Effector memory CD4-positive, alpha-beta T cell (primary cell): Measurements from ENCODE around the gene LAPTM5.
A peak's percentile ranks its signal among the peaks of the same experiment; 100 is the strongest.

ENCODE experiments used
- DNase-seq, 3 donors: peaks; one replicate each; pipeline ENCODE4 v3.0.0-alpha.2; 2020
- H3K27ac ChIP-seq: 2 replicates; pipeline ENCODE4 v1.7.0; 2013; ENCODE audit warnings: mild to moderate bottlenecking, low read length, moderate library complexity; ENCODE audit not compliant: insufficient read depth, poor library complexity, severe bottlenecking
- H3K27me3 ChIP-seq: replicated peaks from 2 replicates; pipeline ENCODE4 v1.7.0; 2013; ENCODE audit warnings: mild to moderate bottlenecking, low read length; ENCODE audit not compliant: insufficient read depth, control insufficient read depth, poor library complexity, severe bottlenecking
- H3K36me3 ChIP-seq: 2 replicates; pipeline ENCODE4 v1.7.0; 2013; ENCODE audit warnings: mild to moderate bottlenecking, low read length, moderate library complexity; ENCODE audit not compliant: control insufficient read depth, insufficient read depth
- H3K4me1 ChIP-seq: 2 replicates; pipeline ENCODE4 v1.7.0; 2013; ENCODE audit warnings: low read length, mild to moderate bottlenecking; ENCODE audit not compliant: control insufficient read depth, insufficient read depth, poor library complexity, severe bottlenecking
- H3K4me3 ChIP-seq: 2 replicates; pipeline ENCODE4 v1.7.0; 2013; ENCODE audit warnings: low read length, low read depth, mild to moderate bottlenecking; ENCODE audit not compliant: insufficient read depth, poor library complexity, severe bottlenecking
- H3K9me3 ChIP-seq: 2 replicates; pipeline ENCODE4 v1.7.0; 2013; ENCODE audit warnings: mild to moderate bottlenecking, low read length, moderate library complexity; ENCODE audit not compliant: control insufficient read depth

The LAPTM5 gene

GRCh38 chr1:30762152-30762929, 4.8 kb upstream of the LAPTM5 start:
- H3K27me3 ChIP-seq, result no peaks in the 10 kb centered on the region
- H3K4me1 ChIP-seq, result peaks cover 60% of the 10 kb centered on the region
- no peak for DNase-seq
- H3K4me3 ChIP-seq, result no peak overlapping the region
- H3K36me3 ChIP-seq, result no peaks in the 10 kb centered on the region
- no peaks in the 10 kb centered on the region for H3K9me3 ChIP-seq
- H3K27ac ChIP-seq, result no peak overlapping the region

- Histone ChIP-seq H3K4me3 (no peak overlapping the region), H3K27me3 (no peaks in the 10 kb centered on the region), H3K36me3 (no peaks in the 10 kb centered on the region), H3K9me3 (no peaks in the 10 kb centered on the region), H3K4me1 (peaks cover 60% of the 10 kb centered on the region), H3K27ac (peak overlapping the region; percentile 66)
- no peak for DNase-seq
These were observed 4.0 kb upstream of the LAPTM5 start for GRCh38 chr1:30761381-30762151.

GRCh38 chr1:30760596-30761324, 3.2 kb upstream of the LAPTM5 start:
- Histone ChIP-seq H3K27me3 (no peaks in the 10 kb centered on the region), H3K9me3 (no peaks in the 10 kb centered on the region), H3K27ac (peak overlapping the region; percentile 66), H3K36me3 (no peaks in the 10 kb centered on the region), H3K4me3 (peak overlapping the region; percentile 42), H3K4me1 (peaks cover 55% of the 10 kb centered on the region)
- DNase-seq, result no peak

DNA sequence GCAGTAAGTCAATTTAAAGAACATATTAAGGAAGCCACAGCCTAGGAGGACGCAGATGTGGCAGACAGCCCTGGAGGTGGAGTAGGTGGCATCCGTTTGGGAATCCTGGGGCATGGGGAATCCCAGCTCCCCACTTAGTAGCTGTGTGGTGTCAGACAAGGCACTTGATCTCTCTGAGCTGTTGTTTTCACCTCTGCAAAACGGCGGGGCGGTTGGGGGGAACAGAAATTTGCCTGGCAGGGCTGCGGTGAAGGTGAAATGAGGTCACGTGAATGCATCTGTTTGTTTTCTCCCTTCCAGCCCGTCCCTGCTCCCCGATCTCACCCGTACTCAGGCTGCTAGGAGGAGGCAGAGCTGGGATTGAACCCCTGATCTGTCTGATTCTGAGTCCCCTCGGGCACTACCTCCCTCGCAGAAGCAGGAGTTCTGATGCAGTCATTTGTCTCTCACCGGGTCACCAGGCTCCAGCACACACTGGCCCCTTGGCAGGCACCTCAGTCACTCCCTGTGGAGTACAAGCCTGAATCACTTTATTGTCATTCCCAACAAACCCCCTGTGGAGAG, 2.2 kb upstream of the LAPTM5 start:
- DNase-seq, result peak; percentile 59 to 76 (median 74)
- Histone ChIP-seq H3K36me3 (no peaks in the 10 kb centered on the region), H3K27ac (peak overlapping the region; percentile 66), H3K9me3 (no peaks in the 10 kb centered on the region), H3K27me3 (no peaks in the 10 kb centered on the region), H3K4me1 (peaks cover 62% of the 10 kb centered on the region), H3K4me3 (peak overlapping the region; percentile 42)

GRCh38 chr1:30758785-30759380, 1.3 kb upstream of the LAPTM5 start:
- Histone ChIP-seq H3K36me3 (no peaks in the 10 kb centered on the region), H3K27me3 (no peaks in the 10 kb centered on the region), H3K4me1 (peaks cover 66% of the 10 kb centered on the region), H3K9me3 (no peaks in the 10 kb centered on the region), H3K27ac (no peak overlapping the region), H3K4me3 (no peak overlapping the region)
- no peak for DNase-seq

GRCh38 chr1:30758121-30758688, 631 bp upstream of the LAPTM5 start:
- Histone ChIP-seq H3K27me3 (no peaks in the 10 kb centered on the region), H3K36me3 (no peaks in the 10 kb centered on the region), H3K4me1 (peaks cover 67% of the 10 kb centered on the region), H3K4me3 (peak overlapping the region; percentile 87), H3K9me3 (no peaks in the 10 kb centered on the region), H3K27ac (peak overlapping the region; percentile 93)
- no peak for DNase-seq

DNA sequence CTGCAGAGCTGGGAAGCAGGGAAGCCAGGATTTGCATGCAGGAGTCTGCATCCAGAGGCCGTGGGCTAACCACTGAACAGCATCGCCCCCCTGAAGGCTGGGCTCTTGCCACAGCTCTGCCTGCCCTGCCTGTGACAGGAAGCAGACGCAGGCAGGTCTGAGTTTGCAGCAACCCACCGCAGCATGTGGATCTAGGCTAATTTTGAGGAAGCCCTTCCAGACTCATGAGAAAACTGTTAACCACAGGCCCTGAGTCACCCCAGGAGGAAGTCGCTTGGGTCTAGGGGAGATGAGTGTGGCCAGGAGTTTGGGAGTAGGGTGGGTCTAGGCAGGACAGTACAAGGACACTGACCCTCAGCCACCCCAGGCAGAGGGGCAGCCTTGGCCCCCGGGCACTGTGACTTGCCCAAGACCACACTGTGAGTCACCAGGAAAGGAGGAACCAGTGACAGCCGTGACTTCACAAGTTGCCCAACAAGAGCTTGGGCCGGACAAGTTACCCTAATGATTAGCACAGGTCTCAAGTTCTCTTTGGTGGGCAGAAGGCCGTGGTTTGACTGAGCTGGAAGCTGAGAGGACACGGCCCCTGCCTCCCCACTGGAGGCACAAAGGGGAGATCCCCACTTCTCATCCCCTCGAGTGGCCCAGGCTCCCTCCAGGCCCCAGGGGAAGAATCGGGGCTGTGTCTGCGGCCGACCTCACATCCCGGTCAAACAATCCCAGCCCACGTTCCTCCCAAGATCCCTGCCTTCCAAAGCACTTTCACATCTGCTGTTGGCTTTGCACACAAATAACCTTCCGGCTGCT, 826 bp downstream of the LAPTM5 start:
- Histone ChIP-seq H3K9me3 (no peaks in the 10 kb centered on the region), H3K4me3 (peak overlapping the region; percentile 87), H3K36me3 (peaks cover 8% of the 10 kb centered on the region), H3K27me3 (no peaks in the 10 kb centered on the region), H3K27ac (peak overlapping the region; percentile 93), H3K4me1 (peaks cover 69% of the 10 kb centered on the region)
- peak; percentile 69 to 79 (median 73) for DNase-seq

DNA sequence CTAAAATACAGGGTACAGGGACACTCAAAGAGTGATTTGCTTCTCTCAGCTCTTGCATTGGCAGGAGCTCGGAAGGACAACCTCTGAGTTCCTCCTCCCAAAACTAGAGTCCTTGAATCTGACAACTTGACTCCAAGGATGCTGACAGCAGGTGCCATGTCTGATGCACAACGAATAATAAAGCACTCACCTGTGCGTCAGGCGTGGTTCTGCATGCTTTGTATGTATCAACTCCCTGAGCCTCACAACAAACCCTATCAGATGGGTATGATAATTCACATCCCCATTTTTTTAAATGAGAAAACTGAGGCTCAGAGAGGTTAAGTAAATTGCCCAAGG, 1.4 kb downstream of the LAPTM5 start:
- DNase-seq, result no peak
- no peaks in the 10 kb centered on the region for H3K9me3 ChIP-seq
- H3K4me1 ChIP-seq, result peaks cover 69% of the 10 kb centered on the region
- peak overlapping the region; percentile 87 for H3K4me3 ChIP-seq
- no peaks in the 10 kb centered on the region for H3K27me3 ChIP-seq
- peak overlapping the region; percentile 93 for H3K27ac ChIP-seq
- H3K36me3 ChIP-seq, result peaks cover 9% of the 10 kb centered on the region

DNA sequence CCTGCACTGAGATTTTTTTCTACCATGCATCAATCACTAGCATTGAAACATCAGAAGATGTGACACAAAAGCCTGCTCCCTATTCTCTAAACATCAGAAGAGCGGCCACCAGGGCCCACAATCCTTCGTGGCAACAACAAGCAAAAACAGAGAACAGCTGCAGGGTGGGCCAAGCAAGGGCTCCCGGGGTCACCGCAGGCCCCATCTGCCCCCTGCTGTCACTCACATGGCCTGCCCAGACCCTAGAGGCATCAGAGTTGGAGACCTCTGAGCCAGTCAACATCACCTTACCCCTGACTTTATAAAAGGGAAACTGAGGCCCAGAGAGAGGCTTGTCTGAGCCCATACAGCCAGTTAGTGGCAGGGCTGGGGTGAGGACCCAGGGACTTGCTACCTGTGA, 1.8 kb downstream of the LAPTM5 start:
- no peaks in the 10 kb centered on the region for H3K27me3 ChIP-seq
- peaks cover 69% of the 10 kb centered on the region for H3K4me1 ChIP-seq
- H3K9me3 ChIP-seq, result no peaks in the 10 kb centered on the region
- DNase-seq, result no peak
- H3K27ac ChIP-seq, result peak overlapping the region; percentile 93
- peak overlapping the region; percentile 87 for H3K4me3 ChIP-seq
- H3K36me3 ChIP-seq, result peaks cover 9% of the 10 kb centered on the region
